Activated CD8-positive, alpha-beta T cell treated with anti-CD3 and anti-CD28 coated beads, Interleukin-2, amount 10 ng/mL, durations not matched to agents 7 days and 5 days (primary cell): ENCODE results near the gene PPIG. TPM values are rescaled to one million over a fixed set of nuclear protein-coding genes. Genes with fewer than 3 reads are reported as not detected.
A peak's percentile ranks its signal among the peaks of the same experiment; 100 is the strongest.

Source experiments
- ATAC-seq: fragments of 150-1000 bp; cut with Tn5 transposase; one replicate; pipeline ENCODE4 v1.10.0; 2021; ENCODE audit warnings: moderate library complexity
- CTCF ChIA-PET: fragments of 350-600 bp; sonication (Branson Sonifier 250); formaldehyde crosslinking; loops from one replicate; lab custom pipeline; 2021; ENCODE audit warnings: antibody characterized with exemption; lab: Charles Lee
- POLR2A ChIA-PET: fragments of 350-600 bp; sonication (Branson Sonifier 250); formaldehyde crosslinking; loops from one replicate; lab custom pipeline; 2021; ENCODE audit warnings: antibody characterized with exemption; lab: Charles Lee
- DNase-seq: peaks from one replicate; pipeline ENCODE4 v3.0.0-alpha.2; 2020
- H3K27ac Mint-ChIP-seq: one replicate; pipeline ENCODE4 v1.8.0; 2021; ENCODE audit warnings: mild to moderate bottlenecking, mixed read lengths
- H3K27me3 Mint-ChIP-seq: one replicate; pipeline ENCODE4 v1.8.0; 2021; ENCODE audit warnings: low read depth, mixed read lengths
- H3K36me3 Mint-ChIP-seq: one replicate; pipeline ENCODE4 v1.8.0; 2021; ENCODE audit warnings: low read depth, mixed read lengths
- H3K4me1 Mint-ChIP-seq: one replicate; pipeline ENCODE4 v1.8.0; 2021; ENCODE audit warnings: low read depth, mixed read lengths
- H3K4me3 Mint-ChIP-seq: one replicate; pipeline ENCODE4 v1.8.0; 2021; ENCODE audit warnings: mild to moderate bottlenecking, mixed read lengths
- H3K9me3 Mint-ChIP-seq: one replicate; pipeline ENCODE4 v1.8.0; 2022; ENCODE audit warnings: mixed read lengths; ENCODE audit not compliant: insufficient read depth
- total RNA-seq, 2 experiments: library from RNA; stranded (reverse); gene quantifications; one replicate each; pipeline ENCODE4 v1.2.3, GENCODE V29; 2021

The PPIG gene
- total RNA-seq, 2 experiments from 2014 or later: 56.6 to 62.0 TPM

GRCh38 chr2:169664978-169665930, 81.1 kb downstream of the PPIG start:
- H3K4me1 Mint-ChIP-seq: no peaks in the 10 kb centered on the region
- no peaks in the 10 kb centered on the region for H3K36me3 Mint-ChIP-seq
- H3K27me3 Mint-ChIP-seq: peaks cover 22% of the 10 kb centered on the region
- H3K4me3 Mint-ChIP-seq: no peak overlapping the region
- ChIA-PET POLR2A (no interaction called here), CTCF (no interaction called here)
- no peak overlapping the region for H3K27ac Mint-ChIP-seq
- no peak for ATAC-seq
- no peak for DNase-seq
- H3K9me3 Mint-ChIP-seq: no peaks in the 10 kb centered on the region

- Mint-ChIP-seq H3K4me3 (no peak overlapping the region), H3K9me3 (no peaks in the 10 kb centered on the region), H3K4me1 (no peaks in the 10 kb centered on the region), H3K36me3 (no peaks in the 10 kb centered on the region), H3K27ac (no peak overlapping the region), H3K27me3 (peaks cover 14% of the 10 kb centered on the region)
- ChIA-PET CTCF (interaction anchor here (1.0 to 1.2 kb wide), 4 partner anchors 12 to 25 kb away, joined by 3 read pairs; no protein-coding TSS in a partner anchor), POLR2A (no interaction called here)
- DNase-seq: no peak
- ATAC-seq: no peak
These were observed 83.4 kb downstream of the PPIG start for GRCh38 chr2:169667583-169667982.

- CTCF ChIA-PET: no interaction called here
- DNase-seq (no peak), ATAC-seq (no peak)
- Mint-ChIP-seq H3K4me3 (no peak overlapping the region), H3K36me3 (no peaks in the 10 kb centered on the region), H3K9me3 (no peaks in the 10 kb centered on the region), H3K27me3 (peaks cover 23% of the 10 kb centered on the region), H3K27ac (no peak overlapping the region), H3K4me1 (no peaks in the 10 kb centered on the region)
- POLR2A ChIA-PET: no interaction called here
These were observed 86.1 kb downstream of the PPIG start for GRCh38 chr2:169670215-169670651.

GRCh38 chr2:169670937-169671336, 86.8 kb downstream of the PPIG start:
- no peak overlapping the region for H3K27ac Mint-ChIP-seq
- CTCF ChIA-PET: no interaction called here
- H3K4me3 Mint-ChIP-seq: no peak overlapping the region
- no peak for DNase-seq
- H3K27me3 Mint-ChIP-seq: peaks cover 19% of the 10 kb centered on the region
- no peak for ATAC-seq
- H3K4me1 Mint-ChIP-seq: no peaks in the 10 kb centered on the region
- H3K36me3 Mint-ChIP-seq: no peaks in the 10 kb centered on the region
- POLR2A ChIA-PET: no interaction called here
- no peaks in the 10 kb centered on the region for H3K9me3 Mint-ChIP-seq

GRCh38 chr2:169672406-169672805, 88.3 kb downstream of the PPIG start:
- no peak for DNase-seq
- POLR2A ChIA-PET: no interaction called here

GRCh38 chr2:169673106-169673505, 89.0 kb downstream of the PPIG start:
- no peaks in the 10 kb centered on the region for H3K4me1 Mint-ChIP-seq
- no peaks in the 10 kb centered on the region for H3K9me3 Mint-ChIP-seq
- H3K4me3 Mint-ChIP-seq: no peak overlapping the region
- ChIA-PET POLR2A (no interaction called here), CTCF (no interaction called here)
- H3K36me3 Mint-ChIP-seq: no peaks in the 10 kb centered on the region
- no peak for ATAC-seq
- H3K27ac Mint-ChIP-seq: no peak overlapping the region
- peaks cover 19% of the 10 kb centered on the region for H3K27me3 Mint-ChIP-seq
- DNase-seq: no peak

More at GRCh38 chr2:169672406-169672805, 88.3 kb downstream of the PPIG start:
- Mint-ChIP-seq H3K4me3 (no peak overlapping the region), H3K27me3 (peaks cover 19% of the 10 kb centered on the region), H3K27ac (no peak overlapping the region), H3K9me3 (no peaks in the 10 kb centered on the region), H3K4me1 (no peaks in the 10 kb centered on the region), H3K36me3 (no peaks in the 10 kb centered on the region)
- CTCF ChIA-PET: no interaction called here
- no peak for ATAC-seq

- POLR2A ChIA-PET: no interaction called here
- Mint-ChIP-seq H3K27ac (no peak overlapping the region), H3K36me3 (no peaks in the 10 kb centered on the region), H3K4me1 (no peaks in the 10 kb centered on the region), H3K9me3 (no peaks in the 10 kb centered on the region), H3K27me3 (peaks cover 20% of the 10 kb centered on the region), H3K4me3 (no peak overlapping the region)
- DNase-seq: no peak
- no peak for ATAC-seq
- CTCF ChIA-PET: no interaction called here
These were observed 89.8 kb downstream of the PPIG start for GRCh38 chr2:169673921-169674320.

GRCh38 chr2:169676357-169676756, 92.2 kb downstream of the PPIG start:
- DNase-seq (no peak), ATAC-seq (no peak)
- Mint-ChIP-seq H3K36me3 (no peaks in the 10 kb centered on the region), H3K4me3 (no peak overlapping the region), H3K9me3 (no peaks in the 10 kb centered on the region), H3K4me1 (no peaks in the 10 kb centered on the region), H3K27ac (no peak overlapping the region), H3K27me3 (peaks cover 22% of the 10 kb centered on the region)
- POLR2A ChIA-PET: no interaction called here
- CTCF ChIA-PET: no interaction called here

GRCh38 chr2:169676850-169677249, 92.7 kb downstream of the PPIG start:
- no peak for ATAC-seq

GRCh38 chr2:169683054-169683424, 98.9 kb downstream of the PPIG start:
- Mint-ChIP-seq H3K4me3 (no peak overlapping the region), H3K9me3 (peaks cover under 1% of the 10 kb centered on the region), H3K27ac (peak overlapping the region; percentile 39), H3K36me3 (no peaks in the 10 kb centered on the region), H3K27me3 (peaks cover 7% of the 10 kb centered on the region), H3K4me1 (peaks cover 13% of the 10 kb centered on the region)
- DNase-seq (peak; percentile 35), ATAC-seq (peak; percentile 56)
- CTCF ChIA-PET: interaction anchor here (0.8 to 2.4 kb wide), 4 partner anchors 15 to 105 kb away, joined by 3 to 6 read pairs (median 3); no protein-coding TSS in a partner anchor
- POLR2A ChIA-PET: interaction anchor here (1.0 to 1.7 kb wide), 3 partner anchors 10 to 116 kb away, joined by 3 to 8 read pairs (median 8); partner anchors contain the start of genes CFAP210 and PHOSPHO2

More at GRCh38 chr2:169676850-169677249, 92.7 kb downstream of the PPIG start:
- Mint-ChIP-seq H3K27ac (no peak overlapping the region), H3K27me3 (peaks cover 22% of the 10 kb centered on the region), H3K4me3 (no peak overlapping the region), H3K4me1 (no peaks in the 10 kb centered on the region), H3K36me3 (no peaks in the 10 kb centered on the region), H3K9me3 (no peaks in the 10 kb centered on the region)
- DNase-seq: no peak
- ChIA-PET POLR2A (no interaction called here), CTCF (no interaction called here)

GRCh38 chr2:169683425-169684134, 99.4 kb downstream of the PPIG start:
- ATAC-seq (peak; percentile 51), DNase-seq (no peak)
- peaks cover 13% of the 10 kb centered on the region for H3K4me1 Mint-ChIP-seq
- H3K9me3 Mint-ChIP-seq: peaks cover 4% of the 10 kb centered on the region
- peaks cover 7% of the 10 kb centered on the region for H3K27me3 Mint-ChIP-seq
- ChIA-PET POLR2A (interaction anchor here (1.0 to 1.7 kb wide), 3 partner anchors 9 to 116 kb away, joined by 3 to 8 read pairs (median 8); partner anchors contain the start of genes CFAP210 and PHOSPHO2), CTCF (interaction anchor here (0.7 to 2.4 kb wide), 6 partner anchors 15 to 179 kb away, joined by 3 to 6 read pairs (median 3); no protein-coding TSS in a partner anchor)
- peak overlapping the region; percentile 59 for H3K27ac Mint-ChIP-seq
- no peak overlapping the region for H3K4me3 Mint-ChIP-seq
- no peaks in the 10 kb centered on the region for H3K36me3 Mint-ChIP-seq
